ENCODE measurements around the gene TAF6. TPM values are rescaled to one million over a fixed set of nuclear protein-coding genes. Genes with fewer than 3 reads are reported as not detected.

TAF6 gene
- total and polyA plus RNA-seq, 9 of the 15 experiments (the other 6 are each of a cell fraction or from before 2014, with no cell fraction given): 0.78 to 78.7 (median 21.3) TPM

- TF ChIP-seq, protein P1, sequence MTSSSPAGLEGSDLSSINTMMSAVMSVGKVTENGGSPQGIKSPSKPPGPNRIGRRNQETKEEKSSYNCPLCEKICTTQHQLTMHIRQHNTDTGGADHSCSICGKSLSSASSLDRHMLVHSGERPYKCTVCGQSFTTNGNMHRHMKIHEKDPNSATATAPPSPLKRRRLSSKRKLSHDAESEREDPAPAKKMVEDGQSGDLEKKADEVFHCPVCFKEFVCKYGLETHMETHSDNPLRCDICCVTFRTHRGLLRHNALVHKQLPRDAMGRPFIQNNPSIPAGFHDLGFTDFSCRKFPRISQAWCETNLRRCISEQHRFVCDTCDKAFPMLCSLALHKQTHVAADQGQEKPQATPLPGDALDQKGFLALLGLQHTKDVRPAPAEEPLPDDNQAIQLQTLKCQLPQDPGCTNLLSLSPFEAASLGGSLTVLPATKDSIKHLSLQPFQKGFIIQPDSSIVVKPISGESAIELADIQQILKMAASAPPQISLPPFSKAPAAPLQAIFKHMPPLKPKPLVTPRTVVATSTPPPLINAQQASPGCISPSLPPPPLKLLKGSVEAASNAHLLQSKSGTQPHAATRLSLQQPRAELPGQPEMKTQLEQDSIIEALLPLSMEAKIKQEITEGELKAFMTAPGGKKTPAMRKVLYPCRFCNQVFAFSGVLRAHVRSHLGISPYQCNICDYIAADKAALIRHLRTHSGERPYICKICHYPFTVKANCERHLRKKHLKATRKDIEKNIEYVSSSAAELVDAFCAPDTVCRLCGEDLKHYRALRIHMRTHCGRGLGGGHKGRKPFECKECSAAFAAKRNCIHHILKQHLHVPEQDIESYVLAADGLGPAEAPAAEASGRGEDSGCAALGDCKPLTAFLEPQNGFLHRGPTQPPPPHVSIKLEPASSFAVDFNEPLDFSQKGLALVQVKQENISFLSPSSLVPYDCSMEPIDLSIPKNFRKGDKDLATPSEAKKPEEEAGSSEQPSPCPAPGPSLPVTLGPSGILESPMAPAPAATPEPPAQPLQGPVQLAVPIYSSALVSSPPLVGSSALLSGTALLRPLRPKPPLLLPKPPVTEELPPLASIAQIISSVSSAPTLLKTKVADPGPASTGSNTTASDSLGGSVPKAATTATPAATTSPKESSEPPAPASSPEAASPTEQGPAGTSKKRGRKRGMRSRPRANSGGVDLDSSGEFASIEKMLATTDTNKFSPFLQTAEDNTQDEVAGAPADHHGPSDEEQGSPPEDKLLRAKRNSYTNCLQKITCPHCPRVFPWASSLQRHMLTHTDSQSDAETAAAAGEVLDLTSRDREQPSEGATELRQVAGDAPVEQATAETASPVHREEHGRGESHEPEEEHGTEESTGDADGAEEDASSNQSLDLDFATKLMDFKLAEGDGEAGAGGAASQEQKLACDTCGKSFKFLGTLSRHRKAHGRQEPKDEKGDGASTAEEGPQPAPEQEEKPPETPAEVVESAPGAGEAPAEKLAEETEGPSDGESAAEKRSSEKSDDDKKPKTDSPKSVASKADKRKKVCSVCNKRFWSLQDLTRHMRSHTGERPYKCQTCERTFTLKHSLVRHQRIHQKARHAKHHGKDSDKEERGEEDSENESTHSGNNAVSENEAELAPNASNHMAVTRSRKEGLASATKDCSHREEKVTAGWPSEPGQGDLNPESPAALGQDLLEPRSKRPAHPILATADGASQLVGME (CRISPR knock-in tag; IDR thresholded peaks at IDR 0.05): no peak
- TF ChIP-seq HLTF (IDR thresholded peaks at IDR 0.05): peak; percentile 99
- peak in 1 of 2 experiments; percentile 80; a peak in 1 of 4 replicates for TF ChIP-seq MCM7 (IDR thresholded peaks at IDR 0.05)
- TF ChIP-seq RNF2 (IDR thresholded peaks at IDR 0.05): peak; percentile 50; the same call in 1 of the 2 replicates
- no peak for TF ChIP-seq KHSRP (IDR thresholded peaks at IDR 0.05)
- peak in 1 of 2 experiments; percentile 66; a peak in 1 of 4 replicates for TF ChIP-seq TEAD1 (CRISPR knock-in tag; IDR thresholded peaks at IDR 0.05)
- no peak for TF ChIP-seq CHAMP1 (IDR thresholded peaks at IDR 0.05)
- TF ChIP-seq PHF8 (IDR thresholded peaks at IDR 0.05; ENCODE audit: borderline replicate concordance, low read length): peak; percentile 29; the same call in 1 of the 2 replicates
- peak; percentile 97 for TF ChIP-seq SMAD4 (CRISPR knock-in tag; conservative IDR thresholded peaks at IDR 0.05)
- no peak for TF ChIP-seq ZNF282 (CRISPR knock-in tag; IDR thresholded peaks at IDR 0.05)
- TF ChIP-seq, protein P2, sequence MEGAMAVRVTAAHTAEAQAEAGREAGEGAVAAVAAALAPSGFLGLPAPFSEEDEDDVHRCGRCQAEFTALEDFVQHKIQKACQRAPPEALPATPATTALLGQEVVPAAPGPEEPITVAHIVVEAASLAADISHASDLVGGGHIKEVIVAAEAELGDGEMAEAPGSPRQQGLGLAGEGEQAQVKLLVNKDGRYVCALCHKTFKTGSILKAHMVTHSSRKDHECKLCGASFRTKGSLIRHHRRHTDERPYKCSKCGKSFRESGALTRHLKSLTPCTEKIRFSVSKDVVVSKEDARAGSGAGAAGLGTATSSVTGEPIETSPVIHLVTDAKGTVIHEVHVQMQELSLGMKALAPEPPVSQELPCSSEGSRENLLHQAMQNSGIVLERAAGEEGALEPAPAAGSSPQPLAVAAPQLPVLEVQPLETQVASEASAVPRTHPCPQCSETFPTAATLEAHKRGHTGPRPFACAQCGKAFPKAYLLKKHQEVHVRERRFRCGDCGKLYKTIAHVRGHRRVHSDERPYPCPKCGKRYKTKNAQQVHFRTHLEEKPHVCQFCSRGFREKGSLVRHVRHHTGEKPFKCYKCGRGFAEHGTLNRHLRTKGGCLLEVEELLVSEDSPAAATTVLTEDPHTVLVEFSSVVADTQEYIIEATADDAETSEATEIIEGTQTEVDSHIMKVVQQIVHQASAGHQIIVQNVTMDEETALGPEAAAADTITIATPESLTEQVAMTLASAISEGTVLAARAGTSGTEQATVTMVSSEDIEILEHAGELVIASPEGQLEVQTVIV (CRISPR knock-in tag; IDR thresholded peaks at IDR 0.05; ENCODE audit: borderline replicate concordance): no peak
- TF ChIP-seq ERF (CRISPR knock-in tag; IDR thresholded peaks at IDR 0.05): no peak
- peak; percentile 71 for TF ChIP-seq GATA2 (CRISPR knock-in tag; IDR thresholded peaks at IDR 0.05)
- TF ChIP-seq FOXP1 (CRISPR knock-in tag; IDR thresholded peaks at IDR 0.05): peak; percentile 83
- peak; percentile 94 for TF ChIP-seq LEF1 (IDR thresholded peaks at IDR 0.05)
- TF ChIP-seq JUND (IDR thresholded peaks at IDR 0.05; ENCODE audit: borderline replicate concordance, low read depth, low read length): peak; percentile 68
- peak; percentile 53; the same call in 1 of the 3 replicates for TF ChIP-seq JUND (tag; IDR thresholded peaks at IDR 0.05; ENCODE audit: borderline replicate concordance, low read depth, low read length)
- peak; percentile 46 for TF ChIP-seq GABPA (tag; conservative IDR thresholded peaks at IDR 0.05; ENCODE audit: low read depth)
- TF ChIP-seq SNIP1 (IDR thresholded peaks at IDR 0.05; ENCODE audit: low read depth): peak; percentile 41; the same call in 1 of the 2 replicates
Measured at GRCh38 chr7:100167912-100168323, 48.8 kb upstream of the TAF6 start (continued).

Measured in K562 (cell line).